Effector memory CD8-positive, alpha-beta T cell (primary cell): ENCODE data around the gene MRPS25.

Source experiments
- ATAC-seq: fragments of 150-1000 bp; cut with Tn5 transposase; replicated peaks from 2 replicates; pipeline ENCODE4 v1.10.0; 2021; ENCODE audit warnings: mild to moderate bottlenecking, moderate library complexity
- DNase-seq, 3 experiments: peaks; one replicate each; pipeline ENCODE4 v3.0.0; 2021
- H3K27ac Mint-ChIP-seq, 2 donors: one replicate each; pipeline ENCODE4 v1.8.0; 2022; ENCODE audit warnings: mild to moderate bottlenecking in 2 of 2, mixed read lengths in 2 of 2, moderate library complexity in 2 of 2
- H3K27me3 Mint-ChIP-seq, 2 donors: one replicate each; pipeline ENCODE4 v1.8.0; 2022; ENCODE audit warnings: mixed read lengths in 2 of 2
- H3K36me3 Mint-ChIP-seq: one replicate; pipeline ENCODE4 v1.8.0; 2022; ENCODE audit warnings: mild to moderate bottlenecking, moderate library complexity, mixed read lengths; ENCODE audit not compliant: insufficient read depth
- H3K4me1 Mint-ChIP-seq, 2 donors: one replicate each; pipeline ENCODE4 v1.8.0; 2022; ENCODE audit warnings: low read depth in 2 of 2, mixed read lengths in 2 of 2
- H3K4me3 Mint-ChIP-seq, 2 donors: one replicate each; pipeline ENCODE4 v1.8.0; 2022; ENCODE audit warnings: mild to moderate bottlenecking in 2 of 2, mixed read lengths in 2 of 2, moderate library complexity in 2 of 2
- H3K9me3 Mint-ChIP-seq, 2 donors: one replicate each; pipeline ENCODE4 v1.8.0; 2022; ENCODE audit warnings: mixed read lengths in 2 of 2
- total RNA-seq, 9 experiments: gene quantifications; one replicate each; lab custom pipeline; 2026; lab: John Stamatoyannopoulos, UW

Gene MRPS25
- total RNA-seq = 38.3 to 93.9 (median 57.0) reads per million in 9 experiments

DNA sequence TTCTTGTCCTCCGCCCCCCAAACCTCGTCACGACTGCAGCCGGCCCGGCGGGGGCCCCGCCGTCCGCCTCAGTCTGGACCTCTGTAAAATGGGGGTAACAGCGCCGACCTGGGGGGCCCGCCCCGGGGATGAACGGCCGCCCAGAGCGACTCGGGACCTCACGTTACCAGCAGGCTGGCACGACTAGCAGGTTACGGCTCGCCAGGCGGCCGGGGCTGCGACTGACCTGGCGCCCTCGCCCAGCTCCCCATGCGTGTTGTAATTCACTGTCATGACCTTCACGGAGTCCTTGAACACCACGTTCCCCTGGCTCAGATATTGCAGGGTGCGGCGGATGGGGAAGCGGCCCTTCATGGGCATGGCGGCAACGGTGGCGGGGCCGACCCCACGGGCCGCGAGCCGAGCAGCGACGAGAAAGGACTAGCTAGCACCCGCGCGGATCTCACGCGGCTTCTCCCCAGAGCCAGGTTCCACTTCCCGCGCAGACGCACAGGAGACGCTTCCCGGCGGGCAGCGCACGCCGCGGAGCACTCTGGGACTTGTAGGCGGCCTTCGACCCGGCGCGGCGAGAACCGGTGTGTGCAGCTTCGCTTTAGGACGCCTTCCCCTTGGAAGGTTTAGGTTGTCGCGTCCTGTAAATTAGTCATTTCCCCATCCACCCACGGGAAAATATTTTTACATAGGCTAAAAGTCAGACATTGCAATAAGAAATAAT, at the start of gene MRPS25:
MRPS25 (minus strand) TSS at position 481 of the 715 bp plus-strand sequence; CDS start at position 360, 121 bp downstream.
- peak; percentile 97 for ATAC-seq
- Mint-ChIP-seq H3K9me3 (no peaks in the 10 kb centered on the region), H3K4me3 (peak within 1 kb of the TSS; percentile 93 to 96), H3K27me3 (no peaks in the 10 kb centered on the region), H3K27ac (peak within 1 kb of the TSS; percentile 92 to 94), H3K4me1 (peaks cover 13 to 17% of the 10 kb centered on the region in 2 donors), H3K36me3 (peaks cover 16% of the 10 kb centered on the region)
- DNase-seq = peak; percentile 82 to 85 (median 84)

DNA sequence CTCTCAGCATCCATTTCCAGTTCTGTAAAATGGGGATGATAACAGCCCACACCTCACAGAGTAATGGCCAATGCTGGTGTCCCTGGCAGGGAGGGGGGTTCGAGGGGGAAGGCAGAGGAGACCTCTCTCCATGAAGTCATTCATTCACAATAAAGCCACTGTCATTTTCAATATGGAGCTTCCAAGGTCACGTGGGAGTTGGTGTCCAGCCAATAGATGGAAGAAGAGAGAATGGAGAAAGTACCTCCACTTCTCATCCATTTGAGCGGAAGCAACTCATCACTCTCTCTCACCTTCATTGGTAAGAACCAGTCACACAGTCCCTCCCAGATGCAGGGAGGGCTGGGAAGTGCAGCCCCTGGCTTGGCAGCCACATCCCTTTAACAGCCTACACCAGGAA, 48.8 kb upstream of the MRPS25 start:
- H3K9me3 Mint-ChIP-seq = no peaks in the 10 kb centered on the region
- DNase-seq = no peak
- H3K36me3 Mint-ChIP-seq = no peaks in the 10 kb centered on the region

DNA sequence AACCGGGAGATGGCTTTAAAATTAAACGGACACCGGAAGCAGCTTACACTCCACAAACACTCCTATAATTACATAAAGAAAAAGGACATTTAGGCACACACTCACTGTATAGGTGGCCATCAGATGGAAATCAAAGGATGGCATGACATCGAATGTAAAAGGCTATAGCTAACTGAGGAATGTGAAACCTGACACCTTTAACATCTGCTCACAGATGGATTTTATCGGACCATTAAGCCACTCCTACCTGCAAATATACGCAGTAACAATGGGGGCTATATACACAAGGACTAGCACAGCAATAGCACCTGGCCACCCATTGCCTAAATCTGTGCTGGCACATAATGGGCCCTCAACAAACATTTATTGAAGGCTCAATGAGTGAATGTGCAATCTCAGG, 48.4 kb upstream of the MRPS25 start:
- ATAC-seq (no peak), DNase-seq (no peak)
- Mint-ChIP-seq H3K27me3 (peaks cover 0 to 9% of the 10 kb centered on the region in 2 donors), H3K27ac (no peak overlapping the region), H3K4me3 (no peak overlapping the region), H3K9me3 (no peaks in the 10 kb centered on the region), H3K4me1 (peaks cover 0 to 3% of the 10 kb centered on the region in 2 donors), H3K36me3 (no peaks in the 10 kb centered on the region)

More for the DNA sequence above, 48.8 kb upstream of the MRPS25 start:
- Mint-ChIP-seq H3K27ac (no peak overlapping the region), H3K4me3 (no peak overlapping the region), H3K27me3 (peaks cover 0 to 5% of the 10 kb centered on the region in 2 donors), H3K4me1 (peaks cover 0 to 1% of the 10 kb centered on the region in 2 donors)
- no peak for ATAC-seq

DNA sequence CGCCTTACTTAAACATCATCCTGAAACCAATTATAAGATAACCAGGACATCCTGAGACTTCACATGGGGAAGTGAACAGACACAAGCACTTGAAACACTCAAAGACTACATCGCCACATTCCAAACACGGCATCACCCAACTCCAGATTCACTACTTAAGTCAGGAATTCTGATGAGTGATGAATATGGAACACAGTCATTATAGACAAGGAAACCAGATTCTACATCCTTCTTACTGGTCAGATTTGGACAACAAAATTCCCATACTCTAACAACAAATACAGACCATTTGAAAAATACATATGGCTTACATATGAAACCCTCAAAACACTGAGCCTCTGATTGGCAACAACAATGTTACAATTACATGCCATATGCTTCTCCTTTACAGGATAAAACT, 46.9 kb upstream of the MRPS25 start:
- DNase-seq = no peak
- H3K36me3 Mint-ChIP-seq = no peaks in the 10 kb centered on the region
- H3K4me1 Mint-ChIP-seq = peaks cover 10 to 11% of the 10 kb centered on the region in 2 donors
- no peak for ATAC-seq
- H3K27ac Mint-ChIP-seq = no peak overlapping the region
- H3K9me3 Mint-ChIP-seq = no peaks in the 10 kb centered on the region
- H3K27me3 Mint-ChIP-seq = peaks cover 6 to 24% of the 10 kb centered on the region in 2 donors
- no peak overlapping the region for H3K4me3 Mint-ChIP-seq

DNA sequence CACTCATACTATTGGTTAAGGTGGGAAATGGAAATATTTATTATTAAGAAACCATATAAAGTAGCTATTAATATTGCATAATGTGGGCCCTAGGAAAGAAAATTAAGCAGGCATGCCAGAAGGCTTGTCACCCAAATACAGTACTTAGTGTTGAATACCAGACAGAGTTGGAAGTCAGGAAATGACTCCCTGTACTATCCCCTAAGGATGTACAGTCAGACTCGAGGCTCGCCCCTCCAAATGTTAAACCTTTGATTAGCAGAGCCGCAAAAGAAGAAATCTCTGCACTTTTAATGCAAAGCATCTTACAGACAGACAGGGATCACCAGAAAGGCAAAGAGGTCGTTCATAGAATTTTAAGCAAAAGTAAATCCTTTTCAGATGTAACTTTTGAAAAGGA, 45.1 kb upstream of the MRPS25 start:
- Mint-ChIP-seq H3K4me3 (no peak overlapping the region), H3K9me3 (no peaks in the 10 kb centered on the region), H3K36me3 (no peaks in the 10 kb centered on the region), H3K27ac (no peak overlapping the region), H3K4me1 (peaks cover 10 to 11% of the 10 kb centered on the region in 2 donors), H3K27me3 (peaks cover 14 to 26% of the 10 kb centered on the region in 2 donors)
- DNase-seq (no peak), ATAC-seq (no peak)

DNA sequence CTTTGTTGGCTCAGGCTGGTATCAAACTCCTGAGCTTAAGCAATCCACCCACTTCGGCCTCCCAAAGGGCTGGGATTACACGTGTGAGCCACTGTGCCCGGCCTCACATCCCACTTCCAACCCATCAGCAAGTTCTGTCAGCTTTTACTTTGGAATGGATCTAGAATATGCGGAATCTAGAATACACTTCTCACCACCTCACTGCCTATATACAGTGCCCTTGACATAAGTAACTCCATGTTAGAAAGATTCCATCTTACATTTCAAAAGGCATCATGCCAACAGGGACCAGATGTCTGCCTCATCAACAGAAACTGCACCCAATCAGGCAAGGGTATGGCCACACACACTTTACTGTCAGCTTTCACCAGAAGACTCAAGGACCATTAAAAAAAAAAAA, 43.8 kb upstream of the MRPS25 start:
- ATAC-seq (no peak), DNase-seq (no peak)
- Mint-ChIP-seq H3K9me3 (no peaks in the 10 kb centered on the region), H3K4me3 (no peak overlapping the region), H3K27me3 (peaks cover 14 to 26% of the 10 kb centered on the region in 2 donors), H3K4me1 (peaks cover 10 to 11% of the 10 kb centered on the region in 2 donors), H3K27ac (no peak overlapping the region), H3K36me3 (no peaks in the 10 kb centered on the region)

DNA sequence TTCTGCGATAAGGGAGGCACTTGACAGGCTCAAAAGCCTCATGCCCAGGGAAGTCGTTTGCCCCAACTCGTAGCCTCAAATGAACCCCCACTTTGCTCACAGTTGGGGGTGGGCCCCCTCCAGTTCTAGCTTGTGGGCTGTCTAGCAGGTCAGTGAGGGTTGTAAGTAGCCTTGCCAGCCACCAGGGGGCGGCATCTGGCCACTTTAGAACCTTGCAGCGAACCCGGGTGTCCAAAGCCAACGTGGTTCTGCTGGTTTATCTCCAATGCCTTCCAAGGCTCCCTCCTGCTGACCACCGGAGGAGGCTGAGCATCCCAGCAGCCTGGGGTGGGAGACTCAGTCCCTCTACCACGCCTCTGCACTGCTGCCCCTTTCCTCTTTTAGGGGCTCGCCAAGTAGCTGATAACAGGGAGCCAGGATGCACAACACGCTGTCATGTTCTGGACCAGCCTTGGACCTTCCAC, 43.0 kb upstream of the MRPS25 start:
- Mint-ChIP-seq H3K4me3 (no peak overlapping the region), H3K27ac (peak overlapping the region in 1 of 2 donors; percentile 35), H3K9me3 (no peaks in the 10 kb centered on the region), H3K27me3 (peaks cover 14 to 26% of the 10 kb centered on the region in 2 donors), H3K36me3 (no peaks in the 10 kb centered on the region), H3K4me1 (peaks cover 10 to 11% of the 10 kb centered on the region in 2 donors)
- ATAC-seq (peak; percentile 99), DNase-seq (peak; percentile 64 to 71 (median 67))

DNA sequence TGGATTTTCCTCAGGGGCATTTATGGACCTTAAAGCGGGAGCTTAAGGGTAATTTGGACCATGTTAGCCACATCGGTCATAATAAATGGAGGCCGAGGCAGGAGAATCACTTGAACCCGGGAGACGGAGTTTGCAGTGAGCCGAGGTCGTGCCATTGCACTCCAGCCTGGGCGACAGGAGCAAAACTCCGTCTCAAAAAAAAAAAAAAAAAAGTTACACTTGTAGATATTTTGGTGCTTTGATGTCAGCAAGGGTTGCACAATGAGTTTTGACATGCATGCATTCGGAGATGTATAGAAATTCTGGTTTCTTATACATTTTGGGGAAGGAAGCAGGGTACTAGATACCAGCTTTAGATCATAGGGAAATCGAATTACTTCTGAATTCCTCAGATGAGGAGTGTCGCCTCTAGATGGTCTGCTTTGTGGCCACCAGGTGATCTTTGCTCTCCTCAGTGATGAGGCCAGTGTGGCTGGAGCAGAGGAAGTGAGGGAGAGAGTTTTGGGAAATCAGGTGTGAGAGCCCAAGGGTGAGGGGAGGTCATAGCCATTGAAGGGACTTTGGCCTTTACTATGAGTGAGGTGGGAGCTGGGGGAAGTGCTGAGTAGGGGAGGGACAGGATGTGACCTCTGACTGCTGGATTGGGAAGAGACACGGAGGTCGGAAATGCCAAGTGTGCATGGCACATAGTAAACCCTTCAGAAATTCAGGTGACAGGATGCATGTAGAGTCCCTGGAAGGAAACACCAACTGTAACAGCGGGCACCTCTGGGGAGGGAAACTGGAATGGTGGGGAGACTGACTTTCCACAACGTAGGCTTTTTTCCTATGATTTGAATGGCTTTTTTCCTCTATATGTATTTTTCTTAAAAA, 42.2 kb upstream of the MRPS25 start:
- H3K27me3 Mint-ChIP-seq = peaks cover 15 to 33% of the 10 kb centered on the region in 2 donors
- H3K4me1 Mint-ChIP-seq = peaks cover 10 to 11% of the 10 kb centered on the region in 2 donors
- H3K4me3 Mint-ChIP-seq = no peak overlapping the region
- H3K9me3 Mint-ChIP-seq = no peaks in the 10 kb centered on the region
- DNase-seq (no peak), ATAC-seq (no peak)
- no peaks in the 10 kb centered on the region for H3K36me3 Mint-ChIP-seq
- H3K27ac Mint-ChIP-seq = no peak overlapping the region

DNA sequence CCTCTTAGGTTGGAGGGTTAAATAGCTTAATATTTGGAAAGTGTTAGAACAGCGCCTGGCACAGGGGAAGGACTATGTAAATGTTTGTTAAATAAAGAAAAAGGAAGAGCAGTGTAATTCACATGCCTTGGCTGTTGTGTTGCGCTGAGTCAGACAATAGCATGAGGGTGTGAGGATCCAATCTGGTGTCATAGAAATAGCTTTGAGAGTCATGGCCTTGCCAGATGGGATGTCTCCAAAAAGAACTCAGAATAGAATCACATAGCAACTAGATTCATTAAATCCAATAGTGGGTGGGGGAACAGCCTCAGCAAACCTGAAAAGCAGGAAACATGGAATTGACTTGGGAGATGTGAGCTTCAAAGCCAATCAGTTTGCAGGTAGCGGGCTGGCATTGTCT, 37.7 kb upstream of the MRPS25 start:
- no peak for ATAC-seq
- H3K36me3 Mint-ChIP-seq = peaks cover 15% of the 10 kb centered on the region
- H3K9me3 Mint-ChIP-seq = no peaks in the 10 kb centered on the region
- peaks cover 18 to 20% of the 10 kb centered on the region in 2 donors for H3K27me3 Mint-ChIP-seq
- H3K4me3 Mint-ChIP-seq = no peak overlapping the region
- no peak overlapping the region for H3K27ac Mint-ChIP-seq
- no peak for DNase-seq
- H3K4me1 Mint-ChIP-seq = peaks cover 19 to 21% of the 10 kb centered on the region in 2 donors

DNA sequence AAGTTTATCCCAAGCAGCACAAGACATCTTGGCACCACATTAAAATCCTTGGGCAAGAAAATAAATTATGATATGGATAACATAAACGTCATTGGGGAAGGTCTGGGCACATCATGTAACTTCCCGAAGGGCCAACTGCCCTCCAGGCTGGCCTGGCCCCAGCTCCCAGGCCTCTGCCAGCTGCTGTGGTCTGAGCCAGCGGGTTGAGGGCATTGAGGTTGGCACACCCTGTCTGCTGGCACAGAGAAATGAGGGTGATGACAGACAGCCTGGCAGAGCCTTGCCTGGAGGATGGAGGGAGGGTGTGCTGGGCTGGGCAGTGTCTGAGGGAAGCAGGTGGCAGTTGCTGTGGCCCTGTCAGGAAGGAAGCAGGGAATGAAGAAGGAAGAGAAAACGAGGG, 37.1 kb upstream of the MRPS25 start:
- DNase-seq (no peak), ATAC-seq (no peak)
- peaks cover 17% of the 10 kb centered on the region for H3K36me3 Mint-ChIP-seq
- no peaks in the 10 kb centered on the region for H3K9me3 Mint-ChIP-seq
- H3K27me3 Mint-ChIP-seq = peaks cover 12 to 17% of the 10 kb centered on the region in 2 donors
- no peak overlapping the region for H3K4me3 Mint-ChIP-seq
- no peak overlapping the region for H3K27ac Mint-ChIP-seq
- peaks cover 18 to 23% of the 10 kb centered on the region in 2 donors for H3K4me1 Mint-ChIP-seq

DNA sequence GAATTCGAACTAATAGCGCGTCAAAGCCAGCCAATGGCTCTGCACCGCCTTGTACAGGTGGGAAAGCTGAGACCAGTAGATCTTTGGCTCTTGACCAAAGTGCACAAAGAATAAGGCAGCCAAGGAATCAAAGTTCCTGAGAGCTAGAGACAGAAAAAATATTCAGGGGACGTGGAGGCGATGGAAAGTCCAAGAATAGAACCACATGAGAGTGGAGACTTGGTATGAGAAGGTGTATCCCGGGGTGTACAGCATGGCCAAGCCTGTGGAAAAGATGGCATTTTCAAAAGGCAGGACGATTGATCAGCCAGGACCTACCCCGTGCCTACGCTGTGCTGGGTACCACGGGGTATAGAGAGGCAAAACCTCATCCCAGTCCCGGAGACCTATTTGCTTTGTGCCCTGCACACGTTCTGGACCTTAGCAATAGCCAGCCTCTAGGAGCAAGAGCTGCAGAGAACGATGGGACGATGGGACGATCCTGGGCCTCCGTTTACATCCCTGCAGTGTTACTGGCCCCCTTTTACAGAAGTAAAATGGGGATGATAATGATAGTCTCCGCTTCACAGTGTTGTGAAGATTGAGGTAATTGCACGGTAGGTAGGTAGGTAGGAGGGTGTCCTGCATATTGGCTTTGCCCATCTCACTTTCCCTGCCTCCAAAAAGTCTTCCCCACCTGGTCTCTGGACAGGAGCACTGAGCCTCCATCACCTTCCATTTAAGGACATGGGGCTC, 34.4 kb upstream of the MRPS25 start:
- peak in 2 of 3 experiments; percentile 5 to 9 for DNase-seq
- peak overlapping the region; percentile 95 to 97 for H3K27ac Mint-ChIP-seq
- peaks cover 30% of the 10 kb centered on the region for H3K36me3 Mint-ChIP-seq
- H3K9me3 Mint-ChIP-seq = no peaks in the 10 kb centered on the region
- ATAC-seq = no peak
- peaks cover 7% of the 10 kb centered on the region in 2 donors for H3K27me3 Mint-ChIP-seq
- peak overlapping the region; percentile 81 to 88 for H3K4me3 Mint-ChIP-seq
- peaks cover 18 to 21% of the 10 kb centered on the region in 2 donors for H3K4me1 Mint-ChIP-seq

DNA sequence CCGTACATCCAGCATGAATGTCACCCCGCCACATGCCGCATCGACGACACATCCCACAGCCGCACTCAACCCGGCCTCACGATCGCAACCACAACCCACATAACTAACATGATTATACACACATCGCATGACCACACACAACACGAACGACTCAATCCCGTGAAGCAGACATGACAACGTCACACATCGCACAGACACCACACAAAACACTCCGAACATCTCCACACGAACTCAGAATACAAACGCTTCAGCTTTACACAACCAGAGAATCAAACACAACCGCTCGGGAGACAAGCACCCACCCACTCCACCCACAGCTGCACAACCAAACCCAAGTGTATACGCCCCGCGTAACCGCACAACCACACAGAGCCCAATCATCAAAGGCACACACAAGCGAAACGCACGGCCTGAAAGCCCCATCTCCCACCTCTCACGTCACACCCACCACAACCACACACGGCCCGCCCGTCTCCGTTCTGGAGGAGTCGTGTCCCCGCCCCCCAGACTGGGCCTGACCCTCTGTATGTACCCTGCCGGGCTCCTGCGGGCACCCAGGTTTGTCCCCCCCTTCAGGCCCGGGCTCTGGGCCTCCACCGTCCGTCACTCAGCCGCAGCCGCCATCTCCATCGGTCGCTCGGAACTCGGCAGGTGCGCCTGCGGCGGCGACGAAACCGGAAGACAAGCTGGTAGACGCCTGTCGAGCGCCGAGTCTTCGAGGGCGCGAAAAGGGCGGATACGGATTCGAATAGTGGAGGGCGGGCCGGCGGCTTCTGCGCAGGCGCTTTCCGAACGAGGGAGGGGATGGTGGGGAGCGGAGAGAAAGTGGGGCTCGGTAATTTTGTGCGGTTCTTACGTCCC, 33.6 kb upstream of the MRPS25 start, which contains the start of gene RBSN:
RBSN (minus strand) TSS at position 646 of the 861 bp plus-strand sequence. CDS start 3,028 bp downstream, outside the sequence.
- ATAC-seq (peak; percentile 79), DNase-seq (peak; percentile 93 to 95 (median 94))
- peaks cover 7% of the 10 kb centered on the region in 2 donors for H3K27me3 Mint-ChIP-seq
- no peaks in the 10 kb centered on the region for H3K9me3 Mint-ChIP-seq
- H3K4me3 Mint-ChIP-seq = peak within 1 kb of the TSS; percentile 81 to 88
- H3K27ac Mint-ChIP-seq = peak within 1 kb of the TSS; percentile 95 to 97
- peaks cover 18 to 21% of the 10 kb centered on the region in 2 donors for H3K4me1 Mint-ChIP-seq
- peaks cover 37% of the 10 kb centered on the region for H3K36me3 Mint-ChIP-seq
